LNCAP (cell line): ENCODE results near the gene C1QBP.

Experiments
- TF ChIP-seq, protein P1 (sequence below): fragments of 450-650 bp; IDR thresholded peaks from 2 replicates; pipeline ENCODE4 v1.5.1; 2017; ENCODE audit warnings: mild to moderate bottlenecking

Gene C1QBP

DNA sequence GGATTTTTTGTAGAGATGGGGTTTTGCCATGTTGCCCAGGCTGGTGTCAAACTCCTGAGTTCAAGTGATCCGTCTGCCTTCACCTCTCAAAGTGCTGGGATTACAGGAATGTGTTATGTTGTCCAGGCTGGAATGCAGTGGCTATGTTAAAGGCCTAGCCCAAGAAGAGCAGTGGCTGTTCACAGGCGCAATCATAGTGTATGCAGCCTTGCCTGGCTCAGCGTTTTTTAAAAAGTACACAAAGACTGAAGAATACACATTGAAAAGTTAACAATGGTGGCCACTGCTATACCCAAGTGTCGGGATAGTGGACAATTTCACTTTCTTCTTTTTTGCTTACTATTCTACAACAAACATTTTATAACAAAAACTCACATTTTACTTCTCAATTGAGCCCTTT is 40.0 kb upstream of the C1QBP start:
- TF ChIP-seq, protein P1, sequence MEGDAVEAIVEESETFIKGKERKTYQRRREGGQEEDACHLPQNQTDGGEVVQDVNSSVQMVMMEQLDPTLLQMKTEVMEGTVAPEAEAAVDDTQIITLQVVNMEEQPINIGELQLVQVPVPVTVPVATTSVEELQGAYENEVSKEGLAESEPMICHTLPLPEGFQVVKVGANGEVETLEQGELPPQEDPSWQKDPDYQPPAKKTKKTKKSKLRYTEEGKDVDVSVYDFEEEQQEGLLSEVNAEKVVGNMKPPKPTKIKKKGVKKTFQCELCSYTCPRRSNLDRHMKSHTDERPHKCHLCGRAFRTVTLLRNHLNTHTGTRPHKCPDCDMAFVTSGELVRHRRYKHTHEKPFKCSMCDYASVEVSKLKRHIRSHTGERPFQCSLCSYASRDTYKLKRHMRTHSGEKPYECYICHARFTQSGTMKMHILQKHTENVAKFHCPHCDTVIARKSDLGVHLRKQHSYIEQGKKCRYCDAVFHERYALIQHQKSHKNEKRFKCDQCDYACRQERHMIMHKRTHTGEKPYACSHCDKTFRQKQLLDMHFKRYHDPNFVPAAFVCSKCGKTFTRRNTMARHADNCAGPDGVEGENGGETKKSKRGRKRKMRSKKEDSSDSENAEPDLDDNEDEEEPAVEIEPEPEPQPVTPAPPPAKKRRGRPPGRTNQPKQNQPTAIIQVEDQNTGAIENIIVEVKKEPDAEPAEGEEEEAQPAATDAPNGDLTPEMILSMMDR: no peak

DNA sequence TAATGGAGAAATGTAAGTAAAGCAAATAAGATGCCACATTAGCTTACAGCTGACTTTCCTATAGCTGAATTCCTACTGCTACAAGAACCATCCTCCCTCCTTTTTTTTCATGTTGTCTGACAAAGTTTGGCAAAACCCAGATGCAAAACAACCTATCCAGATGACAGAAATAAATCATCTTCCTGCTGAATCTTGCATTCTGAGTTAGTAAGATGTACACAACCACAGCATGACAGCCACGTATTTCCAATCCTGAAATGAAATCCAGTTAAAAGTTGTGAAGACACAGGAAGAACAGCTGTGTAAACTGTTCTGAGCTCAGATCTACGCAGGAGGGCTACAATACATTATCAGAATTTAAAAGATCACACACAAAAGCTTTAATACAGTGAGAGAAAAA is 35.0 kb upstream of the C1QBP start:
- TF ChIP-seq, protein P1: no peak

DNA sequence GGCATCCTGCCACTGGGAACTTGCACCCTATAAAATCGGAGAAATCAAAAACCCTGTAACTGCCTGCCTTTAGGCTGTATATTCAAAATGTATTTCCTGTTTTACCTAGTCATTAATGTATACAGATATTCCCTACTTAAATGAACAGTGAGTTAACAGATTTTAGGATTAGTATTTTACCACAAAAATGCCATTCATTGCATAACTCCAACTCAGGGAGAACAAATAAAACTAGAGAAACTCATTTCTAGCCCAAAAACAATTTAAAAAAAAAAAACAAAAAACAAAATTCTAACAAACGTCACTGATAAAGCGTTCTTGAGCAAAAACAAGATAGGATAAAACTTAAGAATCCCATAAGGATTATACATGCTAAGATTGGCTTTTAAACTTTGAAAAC is 33.6 kb upstream of the C1QBP start:
- TF ChIP-seq, protein P1: no peak

DNA sequence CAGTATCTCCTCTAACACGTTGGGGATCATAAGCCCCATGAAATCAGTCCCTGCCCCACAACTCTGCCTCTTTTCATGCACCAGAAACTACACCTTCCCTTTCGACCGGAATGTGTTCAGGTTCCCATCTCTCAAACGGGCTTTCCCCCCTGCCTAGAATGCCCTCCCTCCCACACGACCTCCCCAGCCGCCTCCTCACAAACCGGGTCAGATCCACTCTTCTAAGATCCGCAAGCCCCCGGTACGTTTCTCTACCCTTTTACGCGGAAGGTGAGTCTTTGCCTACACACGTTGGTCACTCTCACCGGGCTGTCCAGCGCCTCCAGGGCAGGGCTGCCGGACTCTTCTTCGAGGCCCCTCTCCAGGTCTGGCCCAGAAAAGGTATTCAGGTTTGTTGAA is 29.1 kb upstream of the C1QBP start:
- TF ChIP-seq, protein P1: no peak

DNA sequence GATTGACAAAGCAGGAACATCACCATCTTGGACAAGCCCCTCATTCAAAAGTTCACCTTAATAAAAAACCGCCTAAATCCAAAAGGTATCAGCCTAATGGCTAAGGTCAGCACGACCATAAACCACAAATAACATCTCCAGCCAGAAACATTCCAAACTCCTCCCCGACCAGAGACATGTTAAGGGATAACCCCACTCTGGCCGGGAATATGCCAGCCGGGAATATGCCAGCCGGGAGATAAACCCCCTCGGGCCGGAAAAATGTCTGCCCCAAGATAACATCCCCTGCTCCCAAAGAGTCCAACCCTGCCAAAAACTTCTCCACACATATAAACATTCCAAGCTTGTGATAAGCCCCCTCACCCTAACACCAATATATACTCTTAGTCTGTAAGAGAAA is 28.5 kb upstream of the C1QBP start:
- TF ChIP-seq, protein P1: no peak

DNA sequence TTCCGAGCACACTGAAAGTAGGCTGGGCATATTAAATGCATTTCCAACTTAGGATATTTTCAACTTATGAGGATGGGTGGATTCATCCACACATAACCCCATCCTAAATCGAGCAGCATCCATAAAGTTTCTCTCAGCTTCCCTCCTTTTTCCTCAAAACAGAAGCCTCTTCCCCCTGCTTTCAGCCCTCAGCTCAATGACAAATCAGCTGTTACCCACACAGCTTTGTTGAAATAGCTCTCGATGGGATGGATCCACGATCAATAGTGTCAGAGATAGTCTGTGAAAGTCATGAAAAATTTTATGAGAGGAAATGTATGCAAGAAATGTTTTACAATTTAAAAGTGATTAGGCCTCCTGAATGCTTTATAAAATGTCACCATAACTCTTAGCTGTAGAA is 27.3 kb upstream of the C1QBP start:
- TF ChIP-seq, protein P1: no peak

DNA sequence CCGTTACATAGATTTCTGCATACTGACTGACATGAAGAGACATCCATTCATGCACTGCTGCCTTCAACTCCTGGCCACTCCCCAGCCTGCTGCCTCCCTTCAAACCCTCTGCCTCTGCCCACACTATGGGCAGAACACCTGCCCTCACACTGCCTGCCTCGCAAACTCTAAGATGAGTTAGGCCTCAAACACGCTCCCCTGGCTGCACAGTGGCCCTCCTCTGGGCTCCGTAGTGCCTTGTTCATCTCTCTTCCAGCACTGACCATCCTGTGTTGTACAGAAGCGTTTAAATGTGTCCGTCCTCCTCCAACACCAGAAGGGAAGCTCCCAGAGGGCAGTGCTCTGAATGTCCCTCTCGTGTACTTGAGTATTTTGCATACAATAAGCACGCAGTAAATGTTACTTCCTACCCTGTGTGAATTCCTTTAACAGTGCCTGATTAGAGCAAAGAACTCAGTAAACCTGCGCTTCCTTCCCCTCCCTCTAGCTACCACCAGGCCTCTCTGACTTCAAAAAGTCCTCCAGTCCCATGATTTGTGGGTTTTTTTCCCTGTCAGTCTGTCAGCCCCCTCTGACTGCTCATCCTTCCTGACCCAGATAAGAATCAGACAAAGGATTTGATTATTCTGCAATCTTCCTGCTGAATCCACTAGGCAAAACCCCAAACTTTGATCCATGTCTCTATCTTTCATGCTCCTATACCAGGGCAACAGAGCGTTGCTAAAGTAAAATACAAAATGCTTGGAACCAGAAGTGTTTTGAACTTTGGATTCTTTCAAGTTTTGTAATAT is 26.0 kb upstream of the C1QBP start:
- TF ChIP-seq, protein P1: no peak

DNA sequence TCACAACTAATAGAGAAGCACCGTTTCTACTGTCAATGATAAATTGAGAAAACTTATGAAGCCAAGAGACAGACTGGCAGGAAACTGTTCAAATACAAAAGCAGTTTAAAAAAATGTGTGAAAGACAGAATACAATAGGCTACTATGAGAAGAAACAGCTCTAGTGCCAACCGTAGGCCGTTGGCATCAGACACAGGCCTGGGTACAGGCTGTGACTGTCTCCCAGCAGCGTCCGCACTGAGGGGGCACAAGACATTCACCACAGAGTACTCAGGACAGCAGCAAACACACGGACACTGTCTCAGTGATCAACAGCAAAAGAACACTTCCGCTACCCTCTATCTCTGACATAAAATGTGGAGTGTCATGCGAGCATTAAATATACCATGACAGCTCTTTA is 7.8 kb upstream of the C1QBP start:
- TF ChIP-seq, protein P1: no peak
